Colonic mucosa (tissue), 4 donors: ENCODE data around the gene EFTUD2. TPM values are rescaled to one million over a fixed set of nuclear protein-coding genes. Genes with fewer than 3 reads are reported as not detected.

Experiments used
- DNase-seq: peaks from one replicate; pipeline ENCODE4 v3.0.0-alpha.2; 2020
- H3K27ac ChIP-seq: fragments of 200-600 bp; one replicate; pipeline ENCODE4 v1.8.0; 2021
- H3K27me3 ChIP-seq: fragments of 200-600 bp; one replicate; pipeline ENCODE4 v1.8.0; 2021
- H3K36me3 ChIP-seq: fragments of 200-600 bp; one replicate; pipeline ENCODE4 v1.8.0; 2021
- H3K4me1 ChIP-seq: fragments of 200-600 bp; one replicate; pipeline ENCODE4 v1.8.0; 2021; ENCODE audit warnings: mild to moderate bottlenecking
- H3K4me3 ChIP-seq: fragments of 200-600 bp; one replicate; pipeline ENCODE4 v1.8.0; 2021
- H3K9ac ChIP-seq, 2 donors: one replicate each; pipeline ENCODE4 v1.7.0; 2013; ENCODE audit warnings: control low read depth in 2 of 2, low read depth in 2 of 2, low read length in 2 of 2
- H3K9me3 ChIP-seq: fragments of 200-600 bp; one replicate; pipeline ENCODE4 v1.8.0; 2021
- CTCF ChIP-seq: fragments of 200-600 bp; IDR thresholded peaks from one replicate; pipeline ENCODE4 v1.8.0; 2022; ENCODE audit warnings: antibody characterized with exemption, mild to moderate bottlenecking
- intact Hi-C: fragments of 100-400 bp; cut with DNase I; formaldehyde crosslinking; loops from one replicate; pipeline ENCODE4 v1.14.1; 2022
- total RNA-seq, 2 donors: library from RNA; stranded (reverse); fragmentation: NEBNext Ultra II Directional in 1 of 2; extraction: Animal tissue kit (Norgen Biotek cat#: 25700) in 1 of 2; gene quantifications; one replicate each; pipeline ENCODE4 v1.2.1, GENCODE V29; 2021
- donor health status: healthy.
- donor health status: DM: no; HTN: no; CAD: no.
- donor health status: DM: no; HTN: no; CAD: no.

Gene EFTUD2
- total RNA-seq, 2 donors from 2014 or later = 74.8 to 109 TPM

GRCh38 chr17:44871556-44871955 lies 27.7 kb downstream of the EFTUD2 start:
- Histone ChIP-seq H3K9me3 (no peaks in the 10 kb centered on the region), H3K27ac (no peak overlapping the region), H3K4me1 (no peaks in the 10 kb centered on the region), H3K36me3 (no peaks in the 10 kb centered on the region), H3K27me3 (no peaks in the 10 kb centered on the region), H3K4me3 (no peak overlapping the region), H3K9ac (no peak overlapping the region)
- TF ChIP-seq CTCF = no peak
- intact Hi-C loops = no loop called here
- no peak for DNase-seq

GRCh38 chr17:44867841-44868240 lies 31.4 kb downstream of the EFTUD2 start:
- Histone ChIP-seq H3K27ac (no peak overlapping the region), H3K9me3 (no peaks in the 10 kb centered on the region), H3K27me3 (no peaks in the 10 kb centered on the region), H3K9ac (no peak overlapping the region), H3K4me3 (no peak overlapping the region), H3K36me3 (peaks cover 10% of the 10 kb centered on the region), H3K4me1 (no peaks in the 10 kb centered on the region)
- no peak for TF ChIP-seq CTCF
- DNase-seq = no peak
- intact Hi-C loops = loop anchor here (10.0 kb wide), 1 partner anchor 333 kb away; no protein-coding TSS in a partner anchor

GRCh38 chr17:44865931-44866330 lies 33.3 kb downstream of the EFTUD2 start:
- Histone ChIP-seq H3K9ac (no peak overlapping the region), H3K27ac (no peak overlapping the region), H3K4me3 (no peak overlapping the region), H3K4me1 (no peaks in the 10 kb centered on the region), H3K36me3 (peaks cover 19% of the 10 kb centered on the region), H3K9me3 (no peaks in the 10 kb centered on the region), H3K27me3 (no peaks in the 10 kb centered on the region)
- TF ChIP-seq CTCF = no peak
- DNase-seq = no peak
- intact Hi-C loops = loop anchor here (2.0 to 10.0 kb wide), 2 partner anchors 85 to 331 kb away; no protein-coding TSS in a partner anchor

- DNase-seq = peak; percentile 69
- Histone ChIP-seq H3K4me3 (no peak overlapping the region), H3K4me1 (no peaks in the 10 kb centered on the region), H3K36me3 (peaks cover 19% of the 10 kb centered on the region), H3K9me3 (no peaks in the 10 kb centered on the region), H3K9ac (no peak overlapping the region), H3K27ac (no peak overlapping the region), H3K27me3 (no peaks in the 10 kb centered on the region)
- intact Hi-C loops = loop anchor here (2.0 to 10.0 kb wide), 2 partner anchors 84 to 330 kb away; no protein-coding TSS in a partner anchor
- peak; percentile 86 for TF ChIP-seq CTCF
These were observed 34.0 kb downstream of the EFTUD2 start for GRCh38 chr17:44865231-44865660.

GRCh38 chr17:44864831-44865230 lies 34.4 kb downstream of the EFTUD2 start:
- no peaks in the 10 kb centered on the region for H3K4me1 ChIP-seq
- H3K27me3 ChIP-seq = no peaks in the 10 kb centered on the region
- peaks cover 19% of the 10 kb centered on the region for H3K36me3 ChIP-seq
- H3K27ac ChIP-seq = no peak overlapping the region
- no peak overlapping the region for H3K4me3 ChIP-seq
- intact Hi-C loops = loop anchor here (2.0 to 10.0 kb wide), 2 partner anchors 84 to 330 kb away; no protein-coding TSS in a partner anchor
- TF ChIP-seq CTCF = no peak
- no peak for DNase-seq
- H3K9me3 ChIP-seq = no peaks in the 10 kb centered on the region
- H3K9ac ChIP-seq = no peak overlapping the region
